PC-9 (cell line): Measurements from ENCODE around the gene NISCH. TPM values are rescaled to one million over a fixed set of nuclear protein-coding genes. Genes with fewer than 3 reads are reported as not detected.

ENCODE experiments used
- BruUV-seq: library from RNA; stranded (reverse); fragments of 400-500 nt; replicated peaks from 2 replicates; lab custom pipeline; 2021; lab: Mats Ljungman, UMichigan
- CTCF ChIA-PET: fragments of 300-600 bp; sonication (Branson Sonifier 250); formaldehyde crosslinking; loops from one replicate; lab custom pipeline; 2022; ENCODE audit warnings: antibody characterized with exemption; lab: Charles Lee
- POLR2A ChIA-PET: fragments of 300-600 bp; sonication (Branson Sonifier 250); formaldehyde crosslinking; loops from one replicate; lab custom pipeline; 2022; ENCODE audit warnings: antibody characterized with exemption; ENCODE audit not compliant: unreplicated experiment; lab: Charles Lee
- DNase-seq, 2 experiments: peaks; one replicate each; pipeline versions ENCODE4 v3.0.0 to v3.0.0-alpha.2; 2015 to 2022; ENCODE audit warnings: mixed read lengths in 1 of 2
- H2AFZ ChIP-seq: fragments of 200-600 bp; sonication (generic); 2 replicates; pipeline ENCODE4 v1.8.1; 2017; ENCODE audit warnings: antibody characterized with exemption
- H3F3A ChIP-seq: fragments of 200-600 bp; sonication (generic); 2 replicates; pipeline ENCODE4 v1.8.1; 2017; ENCODE audit warnings: antibody characterized with exemption, mild to moderate bottlenecking, low read depth; ENCODE audit not compliant: insufficient read depth
- H3K27ac ChIP-seq: fragments of 200-600 bp; sonication (generic); 2 replicates; pipeline ENCODE4 v1.6.1; 2016; ENCODE audit warnings: mixed run types
- H3K27me3 ChIP-seq: fragments of 200-600 bp; sonication (generic); 2 replicates; pipeline ENCODE4 v1.6.1; 2016; ENCODE audit warnings: low read depth, mixed run types; ENCODE audit not compliant: insufficient read depth
- H3K36me3 ChIP-seq: fragments of 200-600 bp; sonication (generic); 2 replicates; pipeline ENCODE4 v1.6.1; 2016; ENCODE audit warnings: low read depth, mixed run types
- H3K4me1 ChIP-seq: fragments of 200-600 bp; sonication (generic); replicated peaks from 2 replicates; pipeline ENCODE4 v1.6.1; 2016; ENCODE audit warnings: mixed run types; ENCODE audit not compliant: insufficient read depth
- H3K4me2 ChIP-seq: fragments of 200-600 bp; sonication (generic); 2 replicates; pipeline ENCODE4 v1.6.1; 2017; ENCODE audit warnings: mixed run types
- H3K4me3 ChIP-seq: fragments of 200-600 bp; sonication (generic); 2 replicates; pipeline ENCODE4 v1.6.1; 2016; ENCODE audit warnings: mixed run types
- H3K79me2 ChIP-seq: fragments of 200-600 bp; sonication (generic); 2 replicates; pipeline ENCODE4 v1.6.1; 2017; ENCODE audit warnings: low read depth, mixed run types
- H3K9me2 ChIP-seq: fragments of 200-600 bp; sonication (generic); 2 replicates; pipeline ENCODE4 v1.8.1; 2017; ENCODE audit warnings: mild to moderate bottlenecking; ENCODE audit not compliant: insufficient read depth
- H3K9me3 ChIP-seq: fragments of 200-600 bp; sonication (generic); 2 replicates; pipeline ENCODE4 v1.8.1; 2016; ENCODE audit warnings: low read depth; ENCODE audit not compliant: insufficient read depth
- H4K20me1 ChIP-seq: fragments of 200-600 bp; sonication (generic); 2 replicates; pipeline ENCODE4 v1.8.1; 2017; ENCODE audit not compliant: insufficient read depth
- CTCF ChIP-seq: fragments of 200-600 bp; sonication (generic); conservative IDR thresholded peaks from 2 replicates; pipeline ENCODE4 v1.6.1; 2017; ENCODE audit warnings: mixed run types, antibody characterized with exemption, mild to moderate bottlenecking, moderate library complexity
- EZH2 ChIP-seq: fragments of 200-600 bp; sonication (generic); IDR thresholded peaks from 2 replicates; pipeline ENCODE4 v1.8.0; 2017; ENCODE audit warnings: antibody characterized with exemption, low read depth
- intact Hi-C: fragments of 100-400 bp; cut with micrococcal nuclease; formaldehyde crosslinking; loops from one replicate; pipeline ENCODE4 v1.10.0; 2022; ENCODE audit not compliant: unreplicated experiment
- total RNA-seq: library from RNA; stranded (reverse); gene quantifications from 2 replicates; pipeline ENCODE4 v1.2.3, GENCODE V29; 2021

Gene NISCH
- total RNA-seq, 1 experiment from 2014 or later = 66.1 TPM

- Histone ChIP-seq H3K4me2 (peak within 1 kb of the TSS; percentile 28; the same call in 1 of the 2 replicates), H3K4me1 (peaks cover 7% of the 10 kb centered on the region; the same call in 1 of the 2 replicates), H3K36me3 (no peaks in the 10 kb centered on the region), H3K9me3 (no peaks in the 10 kb centered on the region), H3K27ac (no peak within 1 kb of the TSS), H2AFZ (no peak within 1 kb of the TSS), H3K79me2 (no peaks in the 10 kb centered on the region), H3K4me3 (no peak within 1 kb of the TSS), H3K9me2 (no peaks in the 10 kb centered on the region), H4K20me1 (no peaks in the 10 kb centered on the region), H3K27me3 (no peaks in the 10 kb centered on the region), H3F3A (peaks cover 5% of the 10 kb centered on the region; the same call in 1 of the 2 replicates)
- ChIA-PET POLR2A (no interaction called here), CTCF (interaction anchor here (0.7 to 3.8 kb wide), 3 partner anchors 12 to 33 kb away, joined by 5 to 21 read pairs (median 6); no protein-coding TSS in a partner anchor)
- intact Hi-C loops = no loop called here
- BruUV-seq = no TSS peak
- DNase-seq = peak; percentile 48 to 84
- peak; percentile 52 for TF ChIP-seq CTCF
- TF ChIP-seq EZH2 = no peak
These were observed 10.3 kb upstream of the NISCH start, which contains the start of gene SEMA3G for GRCh38 chr3:52444860-52445793. SEMA3G (minus strand) TSS chr3:52445103; CDS start chr3:52445027, 76 bp downstream.

GRCh38 chr3:52446042-52446441, 9.4 kb upstream of the NISCH start:
- Histone ChIP-seq H4K20me1 (no peaks in the 10 kb centered on the region), H3F3A (peaks cover 5% of the 10 kb centered on the region; the same call in 1 of the 2 replicates), H3K27me3 (no peaks in the 10 kb centered on the region), H3K4me3 (no peak overlapping the region), H3K36me3 (no peaks in the 10 kb centered on the region), H3K9me2 (no peaks in the 10 kb centered on the region), H3K4me2 (no peak overlapping the region), H3K79me2 (no peaks in the 10 kb centered on the region), H3K4me1 (peaks cover 12% of the 10 kb centered on the region; the same call in 1 of the 2 replicates), H3K9me3 (no peaks in the 10 kb centered on the region), H2AFZ (no peak overlapping the region), H3K27ac (no peak overlapping the region)
- no TSS peak for BruUV-seq
- no peak for TF ChIP-seq CTCF
- no peak for TF ChIP-seq EZH2
- intact Hi-C loops = no loop called here
- ChIA-PET POLR2A (no interaction called here), CTCF (interaction anchor here (0.6 to 3.8 kb wide), 2 partner anchors 34 to 225 kb away, joined by 4 to 21 read pairs; no protein-coding TSS in a partner anchor)
- DNase-seq = no peak

GRCh38 chr3:52446631-52447511, 8.5 kb upstream of the NISCH start:
- no peak overlapping the region for H3K27ac ChIP-seq
- POLR2A ChIA-PET = no interaction called here
- DNase-seq = peak; percentile 47 to 63
- no peak overlapping the region for H2AFZ ChIP-seq
- intact Hi-C loops = loop anchor here (1.0 kb wide), 1 partner anchor 19 kb away; no protein-coding TSS in a partner anchor
- no peaks in the 10 kb centered on the region for H3K36me3 ChIP-seq
- peaks cover 12% of the 10 kb centered on the region; the same call in 1 of the 2 replicates for H3K4me1 ChIP-seq
- no peak for TF ChIP-seq EZH2
- TF ChIP-seq CTCF = peak; percentile 98
- CTCF ChIA-PET = interaction anchor here (0.6 to 3.8 kb wide), 3 partner anchors 19 to 232 kb away, joined by 3 to 21 read pairs (median 3); no protein-coding TSS in a partner anchor
- no peak overlapping the region for H3K4me3 ChIP-seq
- H3K4me2 ChIP-seq = no peak overlapping the region
- no peaks in the 10 kb centered on the region for H3K27me3 ChIP-seq
- no TSS peak for BruUV-seq
- H4K20me1 ChIP-seq = no peaks in the 10 kb centered on the region
- peaks cover 5% of the 10 kb centered on the region; the same call in 1 of the 2 replicates for H3F3A ChIP-seq
- H3K9me2 ChIP-seq = no peaks in the 10 kb centered on the region
- H3K9me3 ChIP-seq = no peaks in the 10 kb centered on the region
- no peaks in the 10 kb centered on the region for H3K79me2 ChIP-seq
